Erythroblast (primary cell): ENCODE results near the gene MYRIP.

Experiments used
- GATA1 ChIP-seq: IDR thresholded peaks from 2 replicates; pipeline ENCODE4 v1.6.1; 2011; ENCODE audit warnings: low read depth, mild to moderate bottlenecking, control low read depth, low read length, moderate library complexity
- POLR2A ChIP-seq: IDR thresholded peaks from 2 replicates; pipeline ENCODE4 v1.6.1; 2011; ENCODE audit warnings: mild to moderate bottlenecking, low read length

GRCh38 chr3:39989746-39990145 lies 180.3 kb downstream of the MYRIP start:
- no peak for TF ChIP-seq POLR2A
- TF ChIP-seq GATA1 = no peak
